NCI-H2171 treated with DMSO at 0.1 percent for 48 hours (cell line): ENCODE data around the gene GEMIN4.
"Not testable (repeated sequence)": the region's sequence is repeated elsewhere in the genome, so short reads cannot be mapped to it uniquely, and the experiment has no call there.

Source experiments
- DNase-seq: peaks from one replicate; lab custom pipeline; 2025; lab: John Stamatoyannopoulos, UW

The GEMIN4 gene

DNA sequence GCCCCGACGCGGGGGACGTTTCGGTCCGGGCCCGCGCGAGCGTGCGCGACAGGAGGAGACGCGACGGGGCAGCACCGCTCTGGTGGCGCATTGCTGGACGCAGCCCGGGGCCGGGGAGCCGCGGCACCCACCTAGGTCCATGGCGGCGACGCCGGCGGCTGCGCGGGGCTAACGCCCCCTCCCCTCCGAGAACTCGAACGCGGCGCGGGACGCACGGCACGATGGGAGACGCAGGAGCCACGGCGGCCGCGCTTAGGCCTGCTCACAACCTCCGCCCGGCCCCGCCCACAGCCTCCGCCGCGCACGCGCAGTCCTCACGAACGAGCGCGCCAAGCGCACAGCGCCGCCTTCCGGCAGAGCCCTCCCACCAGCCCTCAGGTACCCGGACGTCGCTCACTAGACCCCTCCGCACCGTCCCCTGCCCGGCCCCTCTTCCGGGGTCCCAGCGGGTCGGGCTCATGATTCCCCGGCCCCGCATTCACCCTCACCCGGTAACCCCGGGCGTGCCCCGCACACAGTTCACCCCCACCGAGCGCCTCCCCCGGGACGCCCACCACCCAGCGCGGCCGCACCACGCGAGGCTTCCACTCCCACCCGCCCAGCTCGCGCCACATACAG is at the start of gene GEMIN4:
TSS of gene GEMIN4 (minus strand) at position 263 of the 618 bp plus-strand sequence. CDS start at position 141, 122 bp downstream.
- peak; percentile 91 for DNase-seq

DNA sequence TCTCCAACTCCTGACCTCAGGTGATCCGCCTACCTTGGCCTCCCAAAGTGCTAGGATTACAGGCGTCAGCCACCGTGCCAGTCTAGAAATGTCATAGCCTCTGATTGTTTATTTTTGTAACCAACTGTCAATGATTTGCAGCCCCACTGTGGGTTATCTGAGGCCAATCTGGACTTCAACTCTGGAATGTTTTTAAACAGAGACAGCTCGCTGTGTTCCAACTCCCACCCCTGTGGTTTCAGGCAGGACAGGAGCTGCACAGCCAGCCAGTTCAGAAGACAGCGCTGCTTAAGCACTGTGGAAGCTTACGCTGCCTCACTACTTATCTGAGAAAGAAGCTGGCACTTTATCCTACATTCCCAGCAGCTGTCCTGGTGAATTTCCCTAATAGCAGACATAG is 49.6 kb upstream of the GEMIN4 start:
- no peak for DNase-seq

DNA sequence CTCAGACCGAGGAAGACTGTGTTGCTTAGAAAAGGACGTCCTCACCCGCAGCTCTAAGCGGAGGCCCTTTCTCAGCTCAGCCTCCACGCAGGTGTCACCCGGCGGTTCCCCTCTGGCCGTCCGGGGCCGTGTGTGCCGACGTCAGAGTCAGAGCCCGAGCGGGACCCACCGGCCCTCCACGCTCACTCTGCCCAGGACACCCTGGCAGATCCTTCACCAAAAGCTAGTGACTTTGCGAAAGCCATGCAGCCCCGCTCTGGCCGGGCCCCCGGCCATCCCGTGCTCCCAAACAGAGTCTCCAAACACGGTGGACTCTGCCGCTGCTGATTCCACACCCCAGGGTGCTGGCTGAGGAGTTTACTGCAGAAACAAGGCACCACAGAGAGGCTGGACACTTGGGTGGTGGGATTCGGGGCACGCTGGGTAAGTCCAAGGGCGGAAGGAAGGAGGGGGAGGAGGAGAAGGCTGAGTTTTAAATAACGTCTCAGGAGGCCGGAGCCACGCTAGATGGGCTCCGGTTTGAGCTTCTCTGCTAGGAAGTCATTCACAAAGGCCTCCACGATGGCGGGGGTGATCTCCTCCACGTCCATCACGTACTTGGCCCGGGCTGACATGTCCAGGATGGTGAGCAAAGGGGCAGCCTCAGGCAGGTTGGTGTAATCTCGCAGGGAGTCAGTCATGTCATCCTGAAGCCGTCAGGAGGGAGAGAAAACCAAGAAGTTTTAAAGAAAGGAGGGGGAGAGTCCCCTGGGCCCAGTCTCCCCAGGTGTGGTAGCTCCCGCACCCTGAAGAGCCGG is 48.6 kb upstream of the GEMIN4 start:
- no peak for DNase-seq

DNA sequence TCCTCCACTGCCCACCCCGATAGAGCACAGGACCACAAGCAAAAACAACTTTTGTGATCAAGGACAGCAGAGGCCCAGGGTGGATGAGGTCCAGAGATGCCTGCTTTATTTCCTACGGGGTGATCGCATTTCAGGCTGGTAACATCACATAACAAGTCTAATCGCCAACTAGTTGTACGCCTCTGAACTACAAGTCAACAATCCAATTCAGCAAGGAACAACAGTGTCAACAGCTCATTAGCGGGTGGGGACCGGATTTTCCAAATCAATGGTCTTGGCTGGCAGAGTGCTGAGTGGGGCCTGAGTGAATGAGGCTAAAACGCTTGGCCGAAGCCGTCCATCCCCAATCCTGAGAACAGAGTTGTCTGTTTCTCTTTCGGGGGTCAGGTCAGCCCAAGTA is 47.2 kb upstream of the GEMIN4 start:
- peak; percentile 25 for DNase-seq

DNA sequence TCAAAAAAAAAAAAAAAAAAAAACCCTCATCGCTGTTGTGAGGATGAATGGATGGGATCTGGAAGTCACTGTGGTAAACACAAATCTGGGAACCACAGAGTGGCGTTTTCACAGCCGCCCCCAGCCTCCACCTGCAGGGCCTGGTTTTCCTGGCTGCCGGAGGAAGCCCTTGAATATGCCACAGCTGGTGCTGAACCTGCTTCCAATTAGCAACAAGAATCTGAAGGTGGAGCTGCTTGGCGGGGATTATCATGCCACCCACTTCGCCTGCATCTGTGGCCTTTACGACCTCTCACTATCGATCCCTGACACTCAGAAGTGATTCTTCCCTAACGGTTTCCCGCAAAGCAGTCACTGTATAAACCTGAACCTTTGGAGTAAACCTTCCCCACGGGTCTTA is 46.2 kb upstream of the GEMIN4 start:
- DNase-seq: peak; percentile 87

DNA sequence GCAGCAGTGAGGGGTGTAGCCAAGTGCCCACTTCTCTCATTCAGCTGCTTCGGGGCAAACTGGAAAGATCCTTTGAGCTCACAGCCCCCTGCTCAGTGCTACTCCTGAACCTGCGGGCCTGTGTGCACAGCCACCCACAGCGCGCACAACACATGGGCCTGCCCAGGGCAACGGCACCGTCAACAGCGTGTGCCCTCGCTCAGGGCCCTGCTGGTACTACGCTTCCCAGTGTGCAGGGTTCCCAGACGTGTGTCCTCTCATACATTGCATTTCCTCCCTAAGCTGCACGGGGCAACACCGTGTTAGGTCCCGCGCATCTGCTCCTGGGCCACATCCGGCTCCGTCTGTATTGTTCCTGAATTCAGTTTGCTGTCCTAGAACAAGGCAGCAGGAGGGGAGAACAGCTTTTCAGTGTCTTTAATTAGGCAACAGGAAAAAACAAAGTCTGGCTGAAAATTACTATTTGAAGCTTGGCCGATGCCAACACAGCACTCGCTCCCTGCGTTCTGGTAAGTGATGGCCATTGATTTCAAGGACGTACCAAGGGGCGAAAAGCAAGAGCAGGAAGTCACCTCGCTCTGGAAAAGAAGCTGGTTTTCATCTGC is 45.3 kb upstream of the GEMIN4 start:
- no peak for DNase-seq

DNA sequence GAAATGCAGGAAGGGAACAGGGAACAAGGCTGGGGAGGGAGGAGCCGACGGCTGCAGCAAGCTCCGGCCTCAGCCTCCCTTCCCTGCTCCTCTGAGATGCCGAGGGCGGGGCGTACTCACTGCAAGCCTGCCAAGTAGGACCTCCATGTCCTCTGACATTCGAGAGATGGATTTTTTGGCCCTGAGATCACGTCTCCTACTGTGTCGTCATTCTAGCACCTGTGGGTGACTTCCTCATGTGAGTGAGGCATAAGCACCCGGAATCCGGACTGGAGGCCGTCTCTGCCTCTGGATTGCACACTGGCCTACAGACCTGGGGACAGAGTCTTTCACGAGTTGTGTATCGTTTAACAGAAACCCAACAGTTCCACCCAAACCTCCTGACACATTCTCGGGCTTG is 44.5 kb upstream of the GEMIN4 start:
- DNase-seq: no peak

DNA sequence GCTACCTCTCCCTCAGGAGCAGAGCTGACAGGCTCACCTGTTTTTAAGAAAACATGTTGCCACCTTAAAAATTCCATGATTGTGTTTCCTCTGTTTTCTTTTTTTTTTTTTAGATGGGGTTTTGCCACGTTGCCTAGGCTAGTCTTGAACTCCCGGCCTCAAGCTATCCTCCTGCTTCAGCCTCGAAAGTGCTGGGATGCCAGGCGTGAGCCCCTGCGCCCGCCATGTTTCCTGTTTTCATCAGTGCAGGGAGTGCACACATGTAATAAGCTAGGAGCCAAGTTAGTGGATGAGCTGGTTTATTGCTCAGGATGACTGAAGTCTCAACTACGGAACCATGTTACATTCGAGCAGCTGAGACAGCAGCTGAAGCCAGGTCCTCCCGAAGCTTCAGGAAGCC is 43.7 kb upstream of the GEMIN4 start:
- DNase-seq: no peak

DNA sequence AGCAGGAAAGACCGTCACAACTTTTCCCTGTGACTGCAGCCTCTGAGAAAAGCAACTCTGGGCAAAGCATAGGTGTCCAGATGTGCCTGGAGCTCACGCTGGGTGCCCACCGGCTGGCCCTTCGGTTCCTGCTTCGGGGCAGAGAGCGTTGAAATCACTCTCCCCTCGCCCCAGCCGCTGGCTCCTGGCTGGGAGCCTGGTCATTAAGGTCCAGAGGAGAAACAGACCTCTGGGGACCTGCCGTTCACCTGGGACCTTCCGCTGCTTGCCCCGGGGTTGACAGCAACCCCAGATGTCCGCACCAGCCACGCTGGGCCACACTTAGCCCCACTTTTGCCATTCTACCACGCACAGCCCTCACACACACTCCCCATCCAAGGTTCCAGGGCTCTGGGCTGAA is 43.2 kb upstream of the GEMIN4 start:
- DNase-seq: no peak

DNA sequence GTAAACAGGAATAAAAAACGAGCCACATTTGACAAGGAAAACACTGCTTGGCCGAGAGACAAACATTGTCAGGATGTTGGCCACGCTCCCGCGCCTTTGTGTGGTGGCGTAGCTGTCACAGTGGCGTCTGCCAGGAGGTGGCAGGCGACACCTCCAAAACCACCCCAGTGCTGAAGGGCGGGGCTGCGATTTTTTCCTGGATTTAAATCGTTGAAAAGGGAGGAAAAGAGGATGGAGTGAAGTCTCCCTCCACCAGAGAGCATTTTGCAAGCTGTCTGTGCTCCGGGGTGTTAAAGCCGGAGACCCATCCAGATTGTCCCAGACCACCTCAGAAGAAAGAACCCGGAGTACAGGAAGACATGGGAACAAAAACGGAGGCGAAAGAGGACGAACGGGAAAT is 42.8 kb upstream of the GEMIN4 start:
- DNase-seq: peak; percentile 79

DNA sequence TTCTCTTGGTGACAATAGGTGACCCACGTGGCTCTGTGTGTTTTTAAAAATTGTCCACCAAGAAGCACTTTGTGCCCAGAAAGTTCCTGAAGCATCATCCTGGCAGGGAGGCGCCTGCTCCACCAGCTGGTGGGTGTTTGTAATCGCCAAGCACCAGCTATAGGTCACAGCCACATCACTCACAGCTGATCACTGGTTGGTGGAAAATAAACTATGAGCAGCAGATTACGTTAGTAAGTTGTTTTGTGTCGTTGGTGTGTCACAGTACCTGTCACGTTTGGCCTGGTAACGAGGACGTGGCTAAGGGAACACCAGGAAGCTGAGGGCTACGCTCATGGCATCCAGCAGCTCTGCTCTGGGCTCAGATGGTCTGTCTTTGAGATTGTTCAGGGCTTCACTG is 40.2 kb upstream of the GEMIN4 start:
- DNase-seq: no peak

DNA sequence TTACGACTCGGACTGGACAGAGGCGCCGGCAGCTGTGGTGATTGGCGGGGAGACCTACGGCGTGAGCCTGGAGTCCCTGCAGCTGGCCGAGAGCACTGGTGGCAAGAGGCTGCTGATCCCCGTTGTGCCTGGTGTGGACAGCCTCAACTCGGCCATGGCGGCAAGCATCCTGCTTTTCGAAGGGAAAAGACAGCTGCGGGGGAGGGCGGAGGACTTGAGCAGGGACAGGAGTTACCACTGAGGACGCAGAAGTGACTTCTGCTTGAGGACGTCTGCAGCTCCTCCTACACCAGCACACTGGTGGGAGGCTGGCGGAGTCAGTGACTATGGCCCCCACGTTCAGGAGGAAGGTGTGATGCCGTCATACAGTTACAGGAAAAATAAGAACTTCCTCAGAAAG is 39.8 kb upstream of the GEMIN4 start:
- no peak for DNase-seq

DNA sequence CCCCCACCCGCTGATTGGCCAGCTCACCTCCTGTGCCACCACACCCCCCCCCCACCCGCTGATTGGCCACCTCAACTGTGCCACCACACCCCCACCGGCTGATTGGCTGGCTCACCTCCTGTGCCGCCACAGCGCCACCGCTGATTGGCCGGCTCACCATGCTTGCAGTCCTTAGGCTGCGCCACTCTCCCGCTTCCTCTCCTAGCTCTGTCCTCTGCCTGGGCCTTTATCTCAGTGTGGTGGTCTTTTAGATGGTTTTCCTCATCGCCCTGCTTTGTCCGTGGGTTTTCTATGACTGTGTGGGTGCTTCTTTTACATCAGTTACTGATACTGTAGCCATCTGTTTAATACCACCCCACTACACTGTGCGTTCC is 38.8 kb upstream of the GEMIN4 start:
- DNase-seq: not testable (repeated sequence)

DNA sequence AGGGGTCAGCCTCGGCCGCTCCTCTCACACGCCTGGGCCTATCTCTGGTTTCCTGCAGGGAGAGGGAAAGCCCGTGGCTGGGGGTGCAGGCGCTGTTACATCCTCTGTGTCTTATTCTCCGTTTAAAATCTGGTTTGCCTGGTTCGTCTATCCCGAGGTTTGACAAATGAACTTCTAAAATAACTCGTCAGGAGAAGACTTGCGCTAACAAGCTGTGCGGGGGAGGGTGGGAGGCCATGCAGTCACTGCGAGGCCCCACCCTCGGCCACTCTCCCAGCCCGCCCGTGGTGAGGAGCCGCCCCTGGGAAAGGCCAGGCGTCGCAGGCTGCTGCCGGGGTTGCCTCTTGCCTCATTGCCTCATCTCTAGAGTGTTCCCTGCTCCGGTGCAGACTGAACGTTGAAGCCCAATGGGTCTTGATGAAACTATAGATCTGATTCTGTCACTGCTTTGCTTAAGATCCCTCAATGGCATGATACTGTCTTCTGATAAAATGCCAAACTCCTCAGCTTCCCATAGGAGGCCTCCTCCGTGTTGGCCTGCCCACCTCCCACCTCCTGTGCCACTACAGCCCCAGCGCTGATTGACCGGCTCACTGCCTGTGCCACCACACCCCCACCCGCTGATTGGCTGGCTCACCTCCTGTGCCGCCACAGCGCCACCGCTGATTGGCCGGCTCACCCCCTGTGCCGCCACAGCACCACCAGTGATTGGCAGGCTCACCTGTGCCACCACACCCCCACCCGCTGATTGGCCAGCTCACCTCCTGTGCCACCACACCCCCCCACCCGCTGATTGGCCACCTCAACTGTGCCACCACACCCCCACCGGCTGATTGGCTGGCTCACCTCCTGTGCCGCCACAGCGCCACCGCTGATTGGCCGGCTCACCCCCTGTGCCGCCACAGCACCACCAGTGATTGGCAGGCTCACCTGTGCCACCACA is 38.1 kb upstream of the GEMIN4 start:
- not testable (repeated sequence) for DNase-seq

DNA sequence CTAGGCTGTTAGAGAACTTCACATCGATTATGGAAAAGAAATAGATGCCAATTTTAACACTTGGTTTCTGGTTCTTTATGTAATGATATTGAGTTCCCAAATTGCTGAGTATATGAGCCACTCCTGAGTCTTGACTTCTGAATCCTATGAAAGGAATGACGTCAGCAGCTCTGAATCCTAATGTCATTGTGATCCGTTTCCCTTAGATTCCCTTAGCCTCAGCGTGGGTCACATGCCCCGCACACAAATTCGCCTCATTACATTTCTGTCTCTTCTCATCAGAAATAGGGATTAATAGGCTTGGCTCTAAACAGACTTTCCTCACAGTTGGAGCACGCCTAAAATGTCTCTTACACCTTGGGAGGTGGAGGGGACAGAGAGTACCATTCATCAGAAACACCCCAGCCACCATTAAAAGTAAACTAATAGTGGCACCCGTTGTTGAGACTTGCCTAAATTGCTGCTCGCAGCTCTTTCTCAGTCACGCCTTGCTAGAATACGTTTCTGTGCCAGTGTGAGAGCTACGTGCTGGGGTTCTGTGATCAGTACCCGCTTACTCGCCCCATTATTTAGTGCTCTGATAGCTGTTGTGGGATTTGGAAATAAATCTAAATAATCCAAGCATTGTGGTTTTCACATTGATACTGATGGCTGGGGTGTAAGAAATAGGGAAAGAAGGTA is 37.2 kb upstream of the GEMIN4 start:
- DNase-seq: no peak

DNA sequence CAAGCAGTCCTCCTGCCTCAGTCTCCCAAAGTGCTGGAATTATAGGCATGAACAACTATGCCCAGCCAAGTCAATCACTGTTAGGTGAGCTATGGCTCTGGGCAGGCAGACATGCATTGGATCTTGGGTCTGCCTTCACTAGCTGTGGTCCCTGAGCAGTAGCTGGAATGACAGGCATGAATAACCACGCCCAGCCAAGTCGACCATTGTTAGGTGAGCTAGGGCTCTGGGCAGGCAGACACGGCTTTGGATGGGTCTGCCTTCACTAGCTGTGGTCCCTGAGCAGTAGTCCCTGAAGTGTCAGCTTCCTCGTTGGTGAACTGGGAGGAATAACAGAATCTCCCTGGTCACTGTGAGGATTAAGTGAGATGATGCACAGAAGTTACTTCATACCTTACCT is 36.5 kb upstream of the GEMIN4 start:
- DNase-seq: no peak

DNA sequence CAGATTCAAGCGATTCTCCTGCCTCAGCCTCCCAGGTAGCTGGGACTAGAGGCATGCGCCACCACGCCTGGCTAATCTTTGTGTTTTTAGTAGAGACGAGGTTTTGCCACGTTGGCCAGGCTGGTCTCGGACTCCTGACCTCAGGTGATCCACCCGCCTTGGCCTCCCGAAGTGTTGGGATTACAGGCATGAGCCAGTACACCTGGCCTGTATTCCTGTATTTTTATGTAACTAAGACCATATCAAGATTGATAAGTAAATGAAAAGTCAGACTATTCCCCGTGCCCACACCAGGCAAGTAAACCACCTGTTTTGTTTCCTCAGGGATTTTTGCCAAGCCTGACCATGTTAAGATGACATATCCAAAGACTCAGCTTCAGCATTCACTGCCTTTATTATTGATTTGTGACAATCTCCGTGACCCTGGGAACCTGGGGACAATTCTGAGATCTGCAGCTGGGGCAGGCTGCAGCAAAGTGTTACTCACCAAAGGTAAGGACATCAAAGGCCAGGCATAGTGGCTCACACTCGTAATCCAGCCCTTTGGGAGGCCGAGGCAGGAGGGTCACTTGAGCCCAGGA is 35.7 kb upstream of the GEMIN4 start:
- DNase-seq: no peak

DNA sequence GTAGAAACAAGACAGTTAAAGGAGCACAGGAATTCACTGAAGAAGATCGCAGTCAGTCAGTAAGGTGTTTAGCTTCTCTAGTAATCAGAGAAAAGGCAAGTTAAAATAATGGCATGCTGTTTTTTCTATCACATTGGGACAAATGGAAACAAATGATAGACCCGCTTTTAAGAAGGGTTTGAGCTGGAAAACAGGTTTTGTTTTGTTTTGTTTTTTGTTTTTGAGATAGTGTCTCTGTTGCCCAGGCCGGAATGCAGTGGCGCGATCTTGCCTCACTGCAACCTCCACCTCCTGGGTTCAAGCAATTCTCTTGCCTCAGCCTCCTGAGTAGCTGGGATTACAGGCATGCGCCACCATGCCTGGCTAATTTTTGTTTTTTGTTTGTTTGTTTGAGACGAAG is 33.8 kb upstream of the GEMIN4 start:
- DNase-seq: not testable (repeated sequence)

DNA sequence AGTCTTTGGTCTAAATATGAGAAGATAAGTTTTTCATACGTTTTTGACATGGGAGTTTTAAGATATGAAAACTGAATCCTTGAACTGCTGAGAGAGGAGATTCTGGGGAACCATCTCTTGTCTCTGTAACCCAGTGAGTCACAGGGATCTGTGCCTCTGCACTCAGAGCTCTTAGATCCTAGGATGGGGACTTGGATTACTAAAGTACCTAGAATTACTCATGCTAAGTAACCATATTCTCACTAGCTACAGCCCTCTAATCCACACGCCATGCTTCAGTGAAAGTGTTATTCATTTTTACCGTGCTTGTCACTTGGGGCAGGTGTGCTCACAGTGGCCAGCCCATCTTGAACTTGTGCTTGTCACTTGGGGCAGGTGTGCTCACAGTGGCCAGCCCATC is 32.1 kb upstream of the GEMIN4 start:
- DNase-seq: no peak

DNA sequence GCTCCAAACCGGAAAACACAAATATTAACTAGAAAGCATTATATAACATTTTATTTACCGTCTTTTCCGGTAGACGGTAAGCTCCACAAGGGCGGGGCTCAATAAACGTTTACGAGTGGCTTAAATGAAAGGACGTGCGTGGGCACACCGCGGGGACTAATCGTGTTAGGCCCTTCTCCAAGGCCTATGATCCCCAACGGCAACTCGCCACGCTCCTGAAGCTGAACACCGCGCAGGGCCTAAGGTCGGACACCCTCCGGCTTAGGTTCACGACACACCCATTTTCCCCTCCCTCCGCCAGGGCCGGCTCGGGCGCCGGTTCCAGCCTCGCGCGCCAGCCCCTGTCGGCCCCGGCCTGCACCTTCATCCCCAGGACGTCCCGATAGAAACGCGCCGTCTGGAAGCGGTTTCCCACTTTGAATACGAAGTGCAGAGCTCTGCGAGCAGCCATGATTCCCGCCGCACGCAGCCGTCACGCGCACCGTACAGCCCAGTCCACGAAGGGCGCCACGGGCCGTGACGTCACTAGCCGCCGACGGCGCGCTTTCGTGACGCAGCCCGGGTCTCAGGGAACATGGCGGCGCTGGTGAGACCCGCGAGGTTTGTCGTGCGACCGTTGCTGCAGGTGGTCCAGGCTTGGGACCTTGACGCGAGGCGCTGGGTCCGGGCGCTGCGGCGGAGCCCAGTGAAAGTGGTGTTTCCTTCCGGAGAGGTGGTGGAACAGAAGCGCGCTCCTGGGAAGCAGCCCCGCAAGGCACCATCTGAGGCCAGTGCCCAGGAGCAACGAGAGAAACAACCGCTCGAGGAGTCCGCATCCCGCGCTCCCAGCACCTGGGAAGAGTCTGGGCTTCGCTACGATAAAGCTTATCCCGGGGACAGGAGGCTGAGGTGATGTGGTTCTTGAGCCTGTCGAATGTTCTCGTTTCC is 30.0 kb upstream of the GEMIN4 start, which contains the start of the genes GLOD4 and MRM3:
TSS of gene GLOD4 (minus strand) at position 476 of the 927 bp plus-strand sequence. CDS start at position 451, 25 bp downstream.
TSS of gene MRM3 (plus strand) at position 549 of the 927 bp plus-strand sequence. CDS start at position 575, 26 bp downstream.
- peak; percentile 86 for DNase-seq
